Measurements from ENCODE around the gene CIITA. TPM values are rescaled to one million over a fixed set of nuclear protein-coding genes. Genes with fewer than 3 reads are reported as not detected.

The CIITA gene
- total and polyA plus RNA-seq, 2 experiments from 2014 or later: 0.06 to 1.1 TPM

GRCh38 chr16:10856042-10856441 lies 21.0 kb upstream of the CIITA start:
- TF ChIP-seq CTCF (IDR thresholded peaks at IDR 0.05; ENCODE audit: low read depth, low read length): no peak
- H3K27ac ChIP-seq: no peak overlapping the region
- H3K27me3 ChIP-seq: no peaks in the 10 kb centered on the region
- no peaks in the 10 kb centered on the region for H3K36me3 ChIP-seq
- no peak overlapping the region for H3K4me3 ChIP-seq
- no peak for DNase-seq (ENCODE audit: low read depth in 1 of 2, low spot score in 1 of 2)
- H3K9me3 ChIP-seq (ENCODE audit: low read depth): no peaks in the 10 kb centered on the region
- H3K4me1 ChIP-seq (ENCODE audit: low read depth): no peaks in the 10 kb centered on the region

- no peaks in the 10 kb centered on the region for H3K9me3 ChIP-seq (ENCODE audit: low read depth)
- no peak overlapping the region for H3K4me3 ChIP-seq
- TF ChIP-seq CTCF (IDR thresholded peaks at IDR 0.05; ENCODE audit: low read depth, low read length): no peak
- no peak overlapping the region for H3K27ac ChIP-seq
- H3K36me3 ChIP-seq: no peaks in the 10 kb centered on the region
- H3K4me1 ChIP-seq (ENCODE audit: low read depth): no peaks in the 10 kb centered on the region
- H3K27me3 ChIP-seq: no peaks in the 10 kb centered on the region
- DNase-seq (ENCODE audit: low read depth in 1 of 2, low spot score in 1 of 2): no peak
Measured at GRCh38 chr16:10858203-10858602, 18.8 kb upstream of the CIITA start.

GRCh38 chr16:10859020-10859419 lies 18.0 kb upstream of the CIITA start:
- TF ChIP-seq CTCF (IDR thresholded peaks at IDR 0.05; ENCODE audit: low read depth, low read length): no peak
- Histone ChIP-seq H3K4me3 (no peak overlapping the region), H3K9me3 (ENCODE audit: low read depth) (no peaks in the 10 kb centered on the region), H3K27ac (no peak overlapping the region), H3K27me3 (no peaks in the 10 kb centered on the region), H3K36me3 (no peaks in the 10 kb centered on the region), H3K4me1 (ENCODE audit: low read depth) (no peaks in the 10 kb centered on the region)
- DNase-seq (ENCODE audit: low read depth in 1 of 2, low spot score in 1 of 2): no peak

GRCh38 chr16:10859658-10860057 lies 17.3 kb upstream of the CIITA start:
- no peaks in the 10 kb centered on the region for H3K9me3 ChIP-seq (ENCODE audit: low read depth)
- no peak for DNase-seq (ENCODE audit: low read depth in 1 of 2, low spot score in 1 of 2)
- no peaks in the 10 kb centered on the region for H3K36me3 ChIP-seq
- H3K4me1 ChIP-seq (ENCODE audit: low read depth): no peaks in the 10 kb centered on the region
- H3K27ac ChIP-seq: no peak overlapping the region
- no peak for TF ChIP-seq CTCF (IDR thresholded peaks at IDR 0.05; ENCODE audit: low read depth, low read length)
- no peak overlapping the region for H3K4me3 ChIP-seq
- H3K27me3 ChIP-seq: no peaks in the 10 kb centered on the region

- no peak for TF ChIP-seq CTCF (IDR thresholded peaks at IDR 0.05; ENCODE audit: low read depth, low read length)
- H3K27ac ChIP-seq: no peak overlapping the region
- no peaks in the 10 kb centered on the region for H3K9me3 ChIP-seq (ENCODE audit: low read depth)
- no peaks in the 10 kb centered on the region for H3K36me3 ChIP-seq
- no peaks in the 10 kb centered on the region for H3K4me1 ChIP-seq (ENCODE audit: low read depth)
- H3K27me3 ChIP-seq: no peaks in the 10 kb centered on the region
- H3K4me3 ChIP-seq: no peak overlapping the region
- DNase-seq (ENCODE audit: low read depth in 1 of 2, low spot score in 1 of 2): peak in 1 of 2 donors; percentile 79
Measured at GRCh38 chr16:10862438-10862837, 14.6 kb upstream of the CIITA start.
